Astrocyte of the cerebellum (primary cell): ENCODE measurements around the gene AGRP.
A peak's percentile ranks its signal among the peaks of the same experiment; 100 is the strongest.

Experiments
- DNase-seq: peaks from one replicate; pipeline ENCODE4 v3.0.0-alpha.2; 2011; ENCODE audit warnings: low read depth
- H3K4me3 ChIP-seq: 2 replicates; pipeline ENCODE4 v1.5.1; 2011; ENCODE audit warnings: mild to moderate bottlenecking, low read depth, low read length, moderate library complexity
- in situ Hi-C: cut with HindIII; loops from 2 replicates; pipeline ENCODE4 v1.10.0; 2017; ENCODE audit warnings: low sequenced_read_pairs
- TF ChIP-seq, protein P1 (sequence below): IDR thresholded peaks from 2 replicates; pipeline ENCODE4 v1.5.1; 2012; ENCODE audit warnings: low read length, low read depth, moderate library complexity, mild to moderate bottlenecking; ENCODE audit errors: missing control alignments

The AGRP gene

DNA sequence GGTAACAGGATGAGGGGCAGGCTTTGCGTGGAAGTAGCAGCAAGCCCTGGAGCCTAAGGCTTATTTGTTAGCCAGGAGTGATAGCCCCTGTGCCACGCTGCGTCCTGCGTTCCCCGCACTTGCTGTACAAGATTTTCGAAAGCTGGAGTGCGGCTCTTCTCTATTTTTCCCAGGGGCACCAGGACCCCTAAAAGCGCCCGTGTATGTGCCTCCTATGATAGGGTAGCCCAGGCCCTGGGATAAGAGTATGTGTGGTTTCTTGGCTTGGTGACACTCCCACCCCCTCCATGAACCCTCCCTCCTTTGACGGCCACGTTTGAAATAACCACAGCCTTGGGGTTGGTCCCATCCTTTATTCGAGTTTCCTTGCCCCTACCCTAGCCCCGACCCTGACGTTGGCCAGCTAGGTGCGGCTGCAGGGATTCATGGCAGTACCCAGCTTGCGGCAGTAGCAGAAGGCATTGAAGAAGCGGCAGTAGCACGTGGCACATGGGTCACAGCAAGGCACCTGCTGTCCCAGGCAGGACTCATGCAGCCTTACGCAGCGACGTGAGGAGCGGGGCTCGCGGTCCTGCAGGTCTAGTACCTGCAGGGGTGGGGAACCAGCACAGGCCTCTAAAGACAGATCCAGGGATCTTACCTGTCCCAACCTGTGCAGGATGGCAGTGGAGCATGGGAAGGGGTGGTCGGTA, 968 bp downstream of the AGRP start:
- DNase-seq, result no peak
- peak overlapping the region; percentile 74 for H3K4me3 ChIP-seq
- in situ Hi-C loops, result no loop called here
- TF ChIP-seq, protein P1, sequence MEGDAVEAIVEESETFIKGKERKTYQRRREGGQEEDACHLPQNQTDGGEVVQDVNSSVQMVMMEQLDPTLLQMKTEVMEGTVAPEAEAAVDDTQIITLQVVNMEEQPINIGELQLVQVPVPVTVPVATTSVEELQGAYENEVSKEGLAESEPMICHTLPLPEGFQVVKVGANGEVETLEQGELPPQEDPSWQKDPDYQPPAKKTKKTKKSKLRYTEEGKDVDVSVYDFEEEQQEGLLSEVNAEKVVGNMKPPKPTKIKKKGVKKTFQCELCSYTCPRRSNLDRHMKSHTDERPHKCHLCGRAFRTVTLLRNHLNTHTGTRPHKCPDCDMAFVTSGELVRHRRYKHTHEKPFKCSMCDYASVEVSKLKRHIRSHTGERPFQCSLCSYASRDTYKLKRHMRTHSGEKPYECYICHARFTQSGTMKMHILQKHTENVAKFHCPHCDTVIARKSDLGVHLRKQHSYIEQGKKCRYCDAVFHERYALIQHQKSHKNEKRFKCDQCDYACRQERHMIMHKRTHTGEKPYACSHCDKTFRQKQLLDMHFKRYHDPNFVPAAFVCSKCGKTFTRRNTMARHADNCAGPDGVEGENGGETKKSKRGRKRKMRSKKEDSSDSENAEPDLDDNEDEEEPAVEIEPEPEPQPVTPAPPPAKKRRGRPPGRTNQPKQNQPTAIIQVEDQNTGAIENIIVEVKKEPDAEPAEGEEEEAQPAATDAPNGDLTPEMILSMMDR, result no peak

DNA sequence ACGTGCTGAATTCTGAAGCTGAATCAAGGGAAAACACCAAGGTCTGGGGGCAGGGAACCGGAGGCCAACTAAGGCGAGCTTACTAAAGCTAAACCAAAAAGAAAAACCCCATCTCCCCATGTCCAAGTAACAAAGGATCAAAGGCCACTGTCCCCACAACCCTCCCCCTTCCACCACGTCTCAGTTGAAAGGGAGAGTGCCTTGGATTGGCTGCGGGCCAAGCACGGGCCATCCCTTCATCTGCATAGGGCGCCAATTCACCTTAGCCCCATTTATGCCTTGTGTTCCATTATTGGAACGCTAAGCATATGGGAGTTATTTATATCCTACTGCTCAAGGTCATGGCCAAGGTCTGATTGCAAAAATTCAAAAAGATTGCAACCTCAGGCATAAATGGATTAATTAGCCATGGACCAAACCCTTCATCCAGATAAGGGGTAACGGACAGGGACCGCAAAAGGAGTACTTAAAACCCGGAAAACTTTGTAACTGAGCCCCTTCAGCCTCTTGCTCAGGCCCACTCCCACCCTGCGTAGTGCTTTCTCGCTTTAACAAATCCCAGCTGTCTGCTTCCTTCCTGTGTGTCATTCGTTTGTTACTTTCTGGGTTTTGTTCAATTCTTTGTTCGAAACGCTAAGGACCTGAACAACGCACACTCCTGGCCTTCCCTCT, 1.6 kb downstream of the AGRP start:
- in situ Hi-C loops, result no loop called here
- peak overlapping the region; percentile 74 for H3K4me3 ChIP-seq
- no peak for DNase-seq
- TF ChIP-seq, protein P1, result no peak

DNA sequence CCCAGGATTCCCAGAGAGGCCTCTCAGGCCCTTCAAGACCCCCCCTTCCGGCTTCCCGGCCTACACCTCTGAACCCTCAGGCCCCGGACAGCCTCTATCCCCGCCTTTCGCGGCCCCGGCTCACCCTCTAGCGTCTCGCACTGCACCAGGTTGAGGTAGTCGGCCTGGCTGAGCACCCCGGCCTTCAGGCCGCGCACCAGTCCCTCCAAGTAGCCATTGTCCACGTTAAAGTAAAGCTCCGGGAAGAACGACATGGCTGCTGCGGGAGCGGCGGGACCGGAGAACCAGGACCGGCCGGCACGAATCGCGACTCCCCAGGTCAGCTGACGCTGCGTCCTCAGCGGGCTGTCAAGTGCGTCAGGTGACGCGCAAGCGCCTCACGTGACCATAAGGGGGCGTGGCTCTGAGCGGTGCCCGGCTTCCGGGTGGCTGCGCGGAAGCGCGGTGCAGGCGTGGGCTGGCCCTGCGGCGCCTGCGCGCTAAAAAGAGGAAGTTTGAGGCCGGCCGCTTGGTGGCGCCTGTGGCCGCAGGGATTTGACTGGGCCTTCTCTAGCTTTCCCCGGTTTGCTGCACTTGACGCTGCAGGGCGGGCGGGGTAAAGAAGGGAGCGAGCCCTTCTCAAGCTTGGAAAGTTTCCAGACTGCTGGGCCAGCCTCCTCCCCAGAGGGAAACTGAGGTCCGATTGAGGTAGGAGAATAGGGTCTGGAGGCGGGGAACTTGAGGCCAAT, 2.4 kb downstream of the AGRP start, which contains the start of gene ATP6V0D1:
TSS of gene ATP6V0D1 (minus strand) at position 325 of the 728 bp plus-strand sequence. CDS start at position 254, 71 bp downstream.
- in situ Hi-C loops, result no loop called here
- TF ChIP-seq, protein P1, result peak; percentile 91
- peak; percentile 93 for DNase-seq
- peak within 1 kb of the TSS; percentile 74 for H3K4me3 ChIP-seq

DNA sequence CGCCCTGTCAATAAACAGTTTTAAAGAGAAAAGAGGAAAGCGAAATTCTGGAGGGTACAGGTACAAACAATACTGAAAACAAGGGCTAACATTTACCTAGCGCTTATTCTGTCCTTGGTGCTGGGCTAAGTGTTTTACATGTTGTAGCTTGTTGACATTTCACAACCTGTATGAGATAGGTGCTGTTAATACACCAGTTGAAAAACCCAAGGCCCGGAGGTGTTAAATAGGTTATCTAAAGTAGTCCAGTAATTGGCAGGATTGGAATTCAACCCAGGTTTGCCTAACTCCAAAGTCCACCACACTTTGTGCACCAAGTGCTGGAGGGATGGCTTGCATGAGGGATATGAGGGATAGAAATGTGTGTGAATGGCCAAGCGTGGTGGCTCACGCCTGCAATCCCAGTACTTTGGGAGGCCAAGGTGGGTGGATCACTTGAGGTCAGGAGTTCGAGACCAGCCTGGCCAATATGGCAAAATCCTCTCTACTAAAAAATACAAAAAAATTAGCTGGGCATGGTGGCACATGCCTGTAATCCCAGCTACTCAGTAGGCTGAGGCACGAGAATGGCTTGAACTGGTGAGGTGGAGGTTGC, 5.3 kb downstream of the AGRP start:
- no peak for DNase-seq
- in situ Hi-C loops, result no loop called here
- TF ChIP-seq, protein P1, result no peak
- no peak overlapping the region for H3K4me3 ChIP-seq

DNA sequence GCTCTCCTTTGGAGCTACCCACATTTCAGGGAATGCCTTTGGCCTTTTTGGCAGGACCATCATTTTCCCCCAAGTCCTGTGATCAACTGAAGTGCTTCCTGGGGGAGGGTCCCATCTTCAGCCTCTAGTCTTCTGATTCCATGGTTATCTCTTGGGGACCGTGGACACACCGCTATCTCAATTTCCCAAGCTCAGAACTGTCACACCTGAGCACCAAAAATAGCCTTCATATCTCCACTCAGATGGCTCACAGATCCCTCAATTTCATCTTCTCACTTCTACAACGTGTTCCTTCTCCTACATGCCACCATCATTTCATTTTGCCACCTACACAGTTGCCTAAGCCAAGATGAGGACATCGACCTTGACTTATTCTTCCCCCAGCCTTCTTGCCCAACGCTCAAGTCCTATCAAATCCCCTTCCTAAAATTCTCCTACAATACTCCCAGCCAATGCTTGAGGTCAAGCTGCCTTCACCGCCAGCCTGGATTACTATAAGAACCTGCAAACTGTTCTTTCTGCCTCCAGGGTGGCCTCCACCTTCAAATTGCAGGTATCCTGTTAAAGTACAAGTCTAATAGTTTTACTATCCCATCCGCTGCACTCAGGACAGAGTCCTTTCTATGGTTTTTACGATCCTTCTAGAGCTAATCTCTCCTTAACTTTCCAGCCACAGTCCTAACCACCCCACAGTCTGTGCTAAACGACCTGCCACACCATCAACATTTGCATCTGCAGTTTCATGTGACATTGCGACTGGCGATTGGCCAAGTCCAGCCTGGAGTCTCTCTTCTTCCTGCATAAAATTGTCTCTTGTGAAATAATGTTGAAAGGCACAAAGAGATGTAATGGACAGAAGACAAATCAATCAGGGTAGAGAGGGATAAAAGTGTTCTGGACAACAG, 8.5 kb downstream of the AGRP start:
- H3K4me3 ChIP-seq, result no peak overlapping the region
- TF ChIP-seq, protein P1, result no peak
- no peak for DNase-seq
- in situ Hi-C loops, result no loop called here
